GM12801 (cell line): Measurements from ENCODE around the gene MCM8.

Experiments used
- TF ChIP-seq, protein P1 (sequence below): IDR thresholded peaks from one replicate; pipeline ENCODE4 v1.5.1; 2011; ENCODE audit warnings: control low read depth; ENCODE audit not compliant: insufficient read length; ENCODE audit errors: extremely low read depth

The MCM8 gene

DNA sequence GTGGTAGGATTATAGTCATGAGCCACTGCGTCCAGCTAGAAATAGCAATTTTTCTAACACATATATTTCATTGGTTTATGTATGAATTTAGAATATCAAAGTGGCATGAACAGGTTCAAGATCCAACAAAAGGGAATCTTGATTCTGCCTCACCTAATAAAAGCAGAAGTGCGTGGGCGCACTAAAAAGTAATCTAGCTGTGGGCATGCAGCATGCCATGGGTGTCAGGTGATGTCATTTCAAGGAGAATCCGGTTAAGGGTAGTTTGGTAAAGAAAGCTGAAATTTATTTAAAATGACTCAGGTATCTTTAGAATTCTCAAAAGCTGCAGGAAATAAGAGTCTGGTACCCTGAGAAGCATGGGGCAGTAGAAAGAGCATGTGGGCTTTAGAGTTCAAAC, 85.8 kb downstream of the MCM8 start:
- TF ChIP-seq, protein P1, sequence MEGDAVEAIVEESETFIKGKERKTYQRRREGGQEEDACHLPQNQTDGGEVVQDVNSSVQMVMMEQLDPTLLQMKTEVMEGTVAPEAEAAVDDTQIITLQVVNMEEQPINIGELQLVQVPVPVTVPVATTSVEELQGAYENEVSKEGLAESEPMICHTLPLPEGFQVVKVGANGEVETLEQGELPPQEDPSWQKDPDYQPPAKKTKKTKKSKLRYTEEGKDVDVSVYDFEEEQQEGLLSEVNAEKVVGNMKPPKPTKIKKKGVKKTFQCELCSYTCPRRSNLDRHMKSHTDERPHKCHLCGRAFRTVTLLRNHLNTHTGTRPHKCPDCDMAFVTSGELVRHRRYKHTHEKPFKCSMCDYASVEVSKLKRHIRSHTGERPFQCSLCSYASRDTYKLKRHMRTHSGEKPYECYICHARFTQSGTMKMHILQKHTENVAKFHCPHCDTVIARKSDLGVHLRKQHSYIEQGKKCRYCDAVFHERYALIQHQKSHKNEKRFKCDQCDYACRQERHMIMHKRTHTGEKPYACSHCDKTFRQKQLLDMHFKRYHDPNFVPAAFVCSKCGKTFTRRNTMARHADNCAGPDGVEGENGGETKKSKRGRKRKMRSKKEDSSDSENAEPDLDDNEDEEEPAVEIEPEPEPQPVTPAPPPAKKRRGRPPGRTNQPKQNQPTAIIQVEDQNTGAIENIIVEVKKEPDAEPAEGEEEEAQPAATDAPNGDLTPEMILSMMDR, result no peak

DNA sequence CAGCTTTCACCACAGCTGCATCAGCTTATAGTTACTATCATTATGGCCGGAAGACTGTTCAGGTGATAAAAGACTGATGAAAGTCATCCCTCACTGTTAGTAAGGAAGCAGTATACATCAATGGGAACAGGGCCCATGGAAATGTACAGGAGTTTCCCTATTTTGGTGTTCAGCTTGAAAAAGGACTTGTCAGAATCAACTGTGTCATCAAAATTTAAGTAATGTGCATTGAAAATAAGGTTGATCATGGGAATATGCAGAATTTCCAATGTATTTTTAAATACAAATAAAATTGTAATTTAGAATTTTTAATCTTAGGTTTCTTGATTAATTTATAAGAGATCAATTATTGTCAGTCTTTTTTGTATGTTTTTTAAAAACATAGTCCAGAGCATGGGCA, 86.6 kb downstream of the MCM8 start:
- TF ChIP-seq, protein P1, result no peak

DNA sequence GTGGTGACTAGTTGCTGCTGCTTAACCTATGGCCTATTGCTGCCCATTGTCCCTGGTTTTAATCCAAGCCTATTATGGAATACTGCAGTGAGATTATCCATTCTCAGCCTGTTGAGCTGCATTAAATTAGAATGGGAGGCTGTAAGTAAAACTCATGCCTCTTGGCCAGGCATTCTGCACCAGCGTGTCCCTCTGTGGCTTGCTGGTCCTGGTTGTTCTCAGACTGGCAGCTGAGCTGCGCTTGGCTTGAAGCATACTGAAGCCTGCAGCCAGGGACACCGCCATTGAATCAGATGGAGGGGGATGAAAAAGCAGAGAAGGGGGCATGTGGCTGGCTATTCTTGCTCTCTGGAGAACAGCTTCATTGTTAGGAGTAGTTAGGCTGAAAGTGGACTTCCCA, 87.8 kb downstream of the MCM8 start:
- TF ChIP-seq, protein P1, result no peak

DNA sequence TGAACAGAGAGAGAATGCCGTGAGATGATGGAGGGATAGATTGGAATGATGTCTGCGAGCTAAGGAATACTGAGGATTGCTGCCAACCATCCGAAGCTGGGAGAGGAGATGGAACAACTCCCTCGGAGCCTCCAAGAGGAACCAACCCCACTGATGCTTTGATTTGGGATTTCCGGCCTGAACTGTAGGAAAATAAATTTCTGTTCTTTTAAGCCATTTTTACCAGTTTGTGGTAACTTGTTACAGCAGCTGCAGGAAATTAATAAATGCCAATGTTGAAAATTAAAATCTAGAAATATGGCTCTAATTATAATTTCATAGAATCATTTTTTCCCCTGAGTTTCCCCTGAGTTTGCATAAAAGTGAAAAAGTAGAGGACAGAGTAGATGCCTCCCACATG, 89.3 kb downstream of the MCM8 start:
- TF ChIP-seq, protein P1, result no peak

DNA sequence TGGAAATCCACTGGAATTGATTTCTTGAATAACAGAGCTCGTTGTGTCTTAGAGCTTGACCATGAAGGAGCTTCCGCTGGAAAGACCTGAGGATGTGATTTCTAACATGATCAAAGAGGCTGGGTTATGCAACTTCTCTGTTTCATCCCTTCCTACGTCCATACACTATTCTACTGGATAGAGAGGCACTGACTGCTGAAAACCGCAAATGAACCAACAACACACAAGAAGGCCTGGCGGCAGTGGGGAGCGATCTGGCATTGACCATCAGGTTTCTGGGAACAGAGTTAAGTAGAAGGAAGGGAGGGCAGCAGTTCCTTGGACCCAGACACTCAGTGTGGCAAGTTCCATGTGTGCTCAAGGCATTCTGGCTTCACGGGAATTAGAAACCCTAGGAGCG, 90.1 kb downstream of the MCM8 start:
- TF ChIP-seq, protein P1, result no peak

DNA sequence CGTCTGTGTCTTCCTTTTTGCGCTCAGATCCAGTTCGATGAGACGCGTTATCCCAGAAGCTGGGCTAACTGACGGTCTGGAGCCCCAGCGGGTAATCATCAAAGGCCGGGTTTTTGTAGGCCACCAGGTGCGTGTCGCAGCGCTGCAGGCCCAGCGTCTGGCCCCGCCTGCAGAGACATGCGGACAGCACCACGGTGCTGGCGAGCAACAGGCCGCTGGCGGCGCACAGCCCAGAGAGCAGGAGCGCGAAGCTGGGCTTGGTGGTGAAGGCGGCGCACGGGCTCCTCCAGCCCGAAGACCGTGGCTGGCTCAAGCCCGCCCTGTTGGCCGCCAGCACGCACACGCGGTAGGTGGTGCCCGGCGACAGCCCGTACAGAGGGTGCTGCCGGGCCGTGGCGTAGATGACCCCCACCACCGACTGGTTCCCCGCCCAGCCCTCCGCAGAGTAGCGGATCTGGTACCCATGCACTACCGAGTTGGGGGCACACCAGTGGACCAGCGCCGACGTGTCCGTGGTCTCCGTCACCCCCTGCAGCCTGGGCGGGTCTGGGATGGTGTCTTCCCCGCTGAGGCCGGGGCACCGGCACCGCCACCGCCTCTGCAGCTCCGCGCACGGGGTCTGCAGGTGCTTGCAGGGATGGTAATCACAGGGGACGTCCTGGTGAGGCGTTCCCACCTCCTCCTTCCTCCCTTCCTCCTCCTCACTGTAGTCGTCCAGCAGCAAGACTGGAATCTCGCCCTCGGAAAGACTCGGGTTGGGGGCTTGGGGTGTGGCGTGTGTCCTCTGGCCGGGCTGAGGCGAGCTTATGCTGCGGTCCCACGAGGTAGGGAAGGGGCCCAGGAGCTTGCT, 90.7 kb downstream of the MCM8 start:
- TF ChIP-seq, protein P1, result no peak

DNA sequence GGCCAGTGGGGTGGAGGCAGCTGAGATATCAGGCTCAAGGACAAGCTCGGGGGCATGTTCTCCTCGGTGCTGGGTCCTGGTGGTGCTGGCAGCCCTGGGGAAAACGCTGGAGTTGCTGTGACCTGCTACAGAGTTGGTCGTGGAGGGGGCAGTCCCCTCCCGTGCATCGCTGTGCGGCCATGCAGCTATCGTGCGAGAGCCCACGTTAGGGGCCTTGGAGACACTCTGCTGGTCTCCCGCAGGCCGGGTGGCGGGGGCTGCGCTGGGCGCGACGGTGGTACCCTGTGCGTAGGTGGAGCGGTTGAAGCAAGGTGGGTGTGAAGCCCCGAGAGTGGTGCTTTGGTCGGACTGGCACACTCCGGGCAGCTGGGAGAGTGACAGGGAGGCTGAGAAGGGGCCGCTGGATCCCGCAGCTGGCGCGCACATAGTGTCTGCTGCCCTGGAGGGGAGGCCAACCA, 91.4 kb downstream of the MCM8 start:
- TF ChIP-seq, protein P1, result no peak

DNA sequence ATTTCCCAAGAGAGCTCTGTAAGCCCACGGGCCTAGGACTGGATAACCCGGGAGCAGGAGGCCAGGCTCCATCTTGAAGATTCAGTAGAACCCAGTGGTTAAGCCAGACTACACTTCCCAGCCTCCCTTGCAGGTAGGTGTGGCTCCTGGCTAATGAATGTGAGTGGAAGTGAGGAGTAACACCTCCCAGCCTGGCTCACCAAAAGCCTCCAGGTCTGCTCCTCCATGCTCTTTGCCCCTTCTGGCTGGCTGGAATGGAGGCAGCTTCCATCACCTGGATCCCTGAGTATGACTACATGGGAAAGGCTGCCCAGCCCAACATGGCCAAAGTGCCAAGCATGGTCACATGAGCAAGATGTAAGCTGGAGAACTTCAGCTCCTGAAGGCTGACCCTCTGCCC, 93.7 kb downstream of the MCM8 start:
- TF ChIP-seq, protein P1, result no peak
